IMR-90 (cell line): Measurements from ENCODE around the gene PPFIA1. TPM values are rescaled to one million over a fixed set of nuclear protein-coding genes. Genes with fewer than 3 reads are reported as not detected.

Source experiments
- ATAC-seq: fragments of 200-7000 bp; cut with Tn5 transposase; 2 replicates; pipeline ENCODE4 v1.9.1; 2020; ENCODE audit warnings: low read depth, mild to moderate bottlenecking, moderate library complexity
- BruUV-seq: library from RNA; stranded (reverse); fragments of 400-500 nt; replicated peaks from 2 replicates; lab custom pipeline; 2021; lab: Mats Ljungman, UMichigan
- CTCF ChIA-PET: fragments of 300-600 bp; formaldehyde crosslinking; extraction: SDS; loops from one replicate; lab custom pipeline; 2021; ENCODE audit warnings: antibody characterized with exemption; lab: Yijun Ruan, JAX
- POLR2A ChIA-PET: fragments of 300-600 bp; sonication (Branson Sonifier 250); formaldehyde crosslinking; loops from one replicate; lab custom pipeline; 2022; ENCODE audit warnings: antibody characterized with exemption; ENCODE audit not compliant: unreplicated experiment; lab: Charles Lee
- DNase-seq: peaks from one replicate; pipeline ENCODE4 v3.0.0; 2013
- H2AFZ ChIP-seq: replicated peaks from 2 replicates; pipeline ENCODE3; 2013; ENCODE audit warnings: low read length, mild to moderate bottlenecking; ENCODE audit not compliant: poor library complexity
- H2AK5ac ChIP-seq: 2 replicates; pipeline ENCODE4 v1.6.1; 2013; ENCODE audit warnings: low read depth, low read length, inconsistent platforms
- H2AK9ac ChIP-seq: replicated peaks from 2 replicates; pipeline ENCODE3; 2013; ENCODE audit warnings: mild to moderate bottlenecking, low read depth, low read length, moderate library complexity; ENCODE audit not compliant: poor library complexity
- H2BK120ac ChIP-seq: 2 replicates; pipeline ENCODE4 v1.6.1; 2013; ENCODE audit warnings: low read depth, low read length, inconsistent platforms
- H2BK15ac ChIP-seq: 3 replicates; pipeline ENCODE4 v1.6.1; 2013; ENCODE audit warnings: low read depth, low read length, inconsistent platforms
- H2BK20ac ChIP-seq: 2 replicates; pipeline ENCODE4 v1.6.1; 2013; ENCODE audit warnings: low read depth, mild to moderate bottlenecking, inconsistent platforms, low read length, moderate library complexity
- H2BK5ac ChIP-seq: 2 replicates; pipeline ENCODE4 v1.6.1; 2013; ENCODE audit warnings: mild to moderate bottlenecking, low read depth, low read length, inconsistent platforms; ENCODE audit not compliant: poor library complexity, severe bottlenecking
- H3K14ac ChIP-seq: replicated peaks from 2 replicates; pipeline ENCODE4 v1.6.1; 2013; ENCODE audit warnings: low read depth, low read length, inconsistent platforms
- H3K18ac ChIP-seq: 2 replicates; pipeline ENCODE4 v1.6.1; 2013; ENCODE audit warnings: low read depth, low read length, control low read depth
- H3K23ac ChIP-seq: 2 replicates; pipeline ENCODE4 v1.6.1; 2013; ENCODE audit warnings: low read depth, low read length, inconsistent platforms
- H3K27ac ChIP-seq: 2 replicates; pipeline ENCODE4 v1.5.1; 2013; ENCODE audit warnings: mild to moderate bottlenecking, control low read depth, low read length; ENCODE audit not compliant: insufficient read depth
- H3K27me3 ChIP-seq: 2 replicates; pipeline ENCODE4 v1.6.1; 2013; ENCODE audit warnings: low read length; ENCODE audit not compliant: control insufficient read depth, insufficient read depth
- H3K36me3 ChIP-seq: 2 replicates; pipeline ENCODE4 v1.6.1; 2013; ENCODE audit warnings: low read length, mixed read lengths; ENCODE audit not compliant: control insufficient read depth, insufficient read depth
- H3K4ac ChIP-seq: 2 replicates; pipeline ENCODE4 v1.6.1; 2013; ENCODE audit warnings: low read depth, low read length, inconsistent platforms
- H3K4me1 ChIP-seq: 2 replicates; pipeline ENCODE4 v1.6.1; 2013; ENCODE audit warnings: low read length, mixed read lengths; ENCODE audit not compliant: control insufficient read depth, insufficient read depth
- H3K4me2 ChIP-seq: 2 replicates; pipeline ENCODE4 v1.6.1; 2013; ENCODE audit warnings: low read depth, mild to moderate bottlenecking, control low read depth, low read length, moderate library complexity
- H3K4me3 ChIP-seq: 2 replicates; pipeline ENCODE4 v1.5.1; 2013; ENCODE audit warnings: low read depth, mild to moderate bottlenecking, control low read depth, low read length, moderate library complexity; ENCODE audit not compliant: insufficient read depth
- H3K56ac ChIP-seq: 2 replicates; pipeline ENCODE4 v1.6.1; 2013; ENCODE audit warnings: low read length, inconsistent platforms; ENCODE audit not compliant: insufficient read depth; ENCODE audit errors: extremely low read depth
- H3K79me1 ChIP-seq, 2 experiments: 2 replicates each; pipeline ENCODE4 v1.6.1; 2013; ENCODE audit warnings: low read length in 2 of 2, inconsistent platforms in 1 of 2, low read depth in 1 of 2
- H3K9ac ChIP-seq: 2 replicates; pipeline ENCODE4 v1.6.1; 2013; ENCODE audit warnings: low read depth, low read length, control low read depth
- H3K9me1 ChIP-seq: 2 replicates; pipeline ENCODE4 v1.6.1; 2013; ENCODE audit warnings: low read length, inconsistent platforms; ENCODE audit not compliant: insufficient read depth
- H3K9me3 ChIP-seq: 2 replicates; pipeline ENCODE4 v1.6.1; 2013; ENCODE audit warnings: low read length; ENCODE audit not compliant: control insufficient read depth, insufficient read depth
- H4K20me1 ChIP-seq: 2 replicates; pipeline ENCODE4 v1.6.1; 2013; ENCODE audit warnings: low read length, inconsistent platforms; ENCODE audit not compliant: insufficient read depth
- H4K5ac ChIP-seq: 2 replicates; pipeline ENCODE4 v1.6.1; 2013; ENCODE audit warnings: mild to moderate bottlenecking, low read depth, low read length, control low read depth
- H4K8ac ChIP-seq, 2 experiments: 2 replicates each; pipeline ENCODE4 v1.6.1; 2013; ENCODE audit warnings: low read depth in 2 of 2, low read length in 2 of 2, control low read depth in 1 of 2, inconsistent platforms in 1 of 2
- H4K91ac ChIP-seq: 2 replicates; pipeline ENCODE4 v1.6.1; 2013; ENCODE audit warnings: low read depth, low read length, inconsistent platforms; ENCODE audit not compliant: insufficient read depth
- CEBPB ChIP-seq: IDR thresholded peaks from 2 replicates; pipeline ENCODE4 v1.6.1; 2012; ENCODE audit warnings: low read depth, low read length, improper control_type of control experiment
- CHD1 ChIP-seq: IDR thresholded peaks from 2 replicates; pipeline ENCODE4 v1.6.1; 2012; ENCODE audit warnings: low read depth, low read length, improper control_type of control experiment
- WGBS, 2 experiments: methylation state at CpG; one replicate each; pipeline versions ENCODE4 v1.1.5 to v1.1.7; 2013; ENCODE audit warnings: missing lambda C conversion rate in 2 of 2; ENCODE audit not compliant: insufficient read length in 1 of 2; ENCODE audit errors: extremely low coverage in 2 of 2; 5-methylcytosine and 5-hydroxymethylcytosine counted together
- dilution Hi-C: fragments of 300-500 bp; cut with HindIII; formaldehyde crosslinking; loops from one replicate; pipeline ENCODE4 v1.14.3; 2018; ENCODE audit warnings: low sequenced_read_pairs; ENCODE audit not compliant: unreplicated experiment
- in situ Hi-C: fragments of 300-500 bp; cut with MboI; formaldehyde crosslinking; loops from 3 replicates; pipeline ENCODE4 v1.14.3; 2019; ENCODE audit warnings: low sequenced_read_pairs, inconsistent platforms, mixed read lengths
- intact Hi-C: fragments of 100-400 bp; cut with micrococcal nuclease; formaldehyde crosslinking; loops from 2 replicates; pipeline ENCODE4 v1.10.0; 2022
- polyA plus RNA-seq, 3 experiments: library from polyadenylated mRNA; depleted of rRNA; stranded (reverse); fragments of >200 nt; gene quantifications; 2 replicates each; pipeline ENCODE4 v1.2.3, GENCODE V29; 2012; ENCODE audit warnings: low replicate concordance in 1 of 3
- total RNA-seq: library from RNA; depleted of rRNA; stranded (reverse); fragments of >200 nt; gene quantifications from 2 replicates; pipeline ENCODE4 v1.2.3, GENCODE V29; 2012

PPFIA1 gene
- total and polyA plus RNA-seq, 2 of the 4 experiments (the other 2 are of a cell fraction) = 25.6 to 37.2 TPM

DNA sequence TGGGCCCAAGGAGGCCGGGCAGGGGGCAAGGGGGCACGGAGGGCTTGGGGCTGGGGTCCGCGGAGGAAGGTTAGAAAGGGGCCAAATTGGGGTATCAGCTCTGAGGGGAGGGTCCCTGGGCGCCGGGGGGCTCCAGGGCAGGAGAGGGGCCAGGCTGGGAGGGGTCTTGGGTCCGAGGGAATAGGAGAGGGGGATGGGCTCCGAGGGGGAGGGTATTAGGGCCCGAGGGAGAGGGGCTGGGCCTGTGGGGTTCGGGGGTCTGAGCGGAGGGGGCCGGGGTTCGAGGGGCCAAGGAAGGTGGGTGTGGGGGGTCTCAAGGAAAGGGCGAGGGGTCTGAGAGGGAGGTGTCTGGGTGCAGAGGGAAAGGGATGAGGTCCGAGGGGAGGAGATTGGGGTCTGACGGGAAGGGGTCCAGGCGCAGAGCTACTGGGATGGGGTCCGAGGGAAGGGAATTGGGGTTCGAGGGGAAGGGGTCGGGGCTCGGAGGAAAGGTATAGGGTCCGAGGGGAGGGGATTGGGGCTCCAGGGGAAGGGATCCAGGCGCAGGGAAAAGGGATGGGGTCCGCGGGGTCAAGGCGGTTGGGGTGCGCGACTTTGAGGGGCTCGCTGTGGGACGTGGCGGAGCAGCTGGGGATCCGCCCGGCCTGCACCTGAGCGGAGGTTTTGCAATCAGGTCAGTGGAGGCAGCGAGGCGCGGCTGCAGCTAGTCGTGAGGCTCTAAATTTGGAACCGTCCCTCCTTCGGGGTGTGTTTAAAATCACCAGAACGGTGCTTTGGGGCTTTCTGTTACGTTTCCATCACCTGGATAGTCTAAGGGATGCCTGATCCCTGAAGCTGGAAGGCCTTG, 128.6 kb downstream of the PPFIA1 start:
- H4K5ac ChIP-seq = peak overlapping the region; percentile 76
- no peaks in the 10 kb centered on the region for H3K27me3 ChIP-seq
- H3K27ac ChIP-seq = peak overlapping the region; percentile 99
- H3K9me1 ChIP-seq = peaks cover 20% of the 10 kb centered on the region
- H2BK20ac ChIP-seq = no peak overlapping the region
- in situ Hi-C loops = no loop called here
- no TSS peak for BruUV-seq
- peaks cover 52% of the 10 kb centered on the region for H4K20me1 ChIP-seq
- peak overlapping the region; percentile 71 for H3K18ac ChIP-seq
- intact Hi-C loops = loop anchor here (5.0 kb wide), 2 partner anchors 127 to 197 kb away; partner anchors contain the start of genes FADD and PPFIA1
- H3K9me3 ChIP-seq = no peaks in the 10 kb centered on the region
- peak overlapping the region; percentile 83 for H4K91ac ChIP-seq
- H3K56ac ChIP-seq = peak overlapping the region; percentile 92
- H3K4me2 ChIP-seq = peak overlapping the region; percentile 98
- H4K8ac ChIP-seq = peak overlapping the region; percentile 34 to 76
- POLR2A ChIA-PET = no interaction called here
- peaks cover 15% of the 10 kb centered on the region for H3K4me1 ChIP-seq
- peak overlapping the region; percentile 96 for H3K14ac ChIP-seq
- TF ChIP-seq CHD1 (no peak), CEBPB (peak; percentile 68)
- H3K4ac ChIP-seq = peak overlapping the region; percentile 97
- CTCF ChIA-PET = interaction anchor here (0.6 to 1.4 kb wide), 3 partner anchors 17 to 1025 kb away, joined by 3 to 6 read pairs (median 5); no protein-coding TSS in a partner anchor
- WGBS, 2 experiments = 3% methylated on average over 21 of the region's 42 CpGs; no CpG with 5 or more reads in 1 of the 2 experiments
- DNase-seq (no peak), ATAC-seq (0 out of 2 replicates have a peak, but pooled peaks have one; percentile 0)
- dilution Hi-C loops = no loop called here
- H3K23ac ChIP-seq = peak overlapping the region; percentile 94
- peak overlapping the region; percentile 64 for H2BK120ac ChIP-seq
- H2AK9ac ChIP-seq = peak overlapping the region; percentile 94
- peak overlapping the region; percentile 81 for H2AFZ ChIP-seq
- H2AK5ac ChIP-seq = peak overlapping the region; percentile 81
- H3K9ac ChIP-seq = peak overlapping the region; percentile 82
- H2BK5ac ChIP-seq = peak overlapping the region; percentile 99
- H2BK15ac ChIP-seq = no peak overlapping the region
- H3K4me3 ChIP-seq = peak overlapping the region; percentile 81
- H3K36me3 ChIP-seq = peaks cover 18% of the 10 kb centered on the region
- peaks cover 3 to 53% of the 10 kb centered on the region in 2 experiments for H3K79me1 ChIP-seq
